A673 (cell line): ENCODE measurements around the gene ATP1A1.

Source experiments
- EZH2 ChIP-seq: fragments of 200-600 bp; sonication (generic); IDR thresholded peaks from 2 replicates; pipeline ENCODE4 v1.6.1; 2017; ENCODE audit warnings: borderline replicate concordance, low read depth, mild to moderate bottlenecking, mixed read lengths, antibody characterized with exemption, low read length; ENCODE audit not compliant: poor library complexity, severe bottlenecking
- TF ChIP-seq, protein P1 (sequence below): fragments of 300-800, 200-600 bp; sonication (generic); conservative IDR thresholded peaks from 2 replicates; pipeline ENCODE4 v1.5.1; 2017; ENCODE audit warnings: low read depth, mild to moderate bottlenecking, antibody characterized with exemption, low read length, moderate library complexity, mixed read lengths

DNA sequence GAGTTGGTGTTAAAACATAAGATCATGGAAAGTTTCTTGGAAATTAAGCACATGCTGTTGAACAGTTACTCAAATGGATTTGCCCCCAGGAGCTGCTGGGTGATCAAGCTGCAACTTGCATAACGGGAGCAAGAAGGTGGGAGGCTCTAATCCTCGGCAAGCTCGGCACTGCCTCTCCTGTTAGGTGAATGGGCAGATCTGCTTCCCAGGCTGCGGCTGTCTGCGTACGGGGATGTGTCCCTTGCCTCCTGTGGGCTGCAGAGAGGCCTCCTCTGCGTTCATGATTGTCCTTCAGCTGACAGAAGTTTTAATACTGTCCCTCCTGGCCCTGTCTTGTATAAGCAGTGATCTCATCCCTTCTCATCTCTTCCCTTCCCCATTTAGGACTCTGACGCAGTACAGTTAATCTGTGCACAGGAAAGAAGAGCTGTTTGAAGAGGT lies 36.7 kb downstream of the ATP1A1 start:
- TF ChIP-seq, protein P1, sequence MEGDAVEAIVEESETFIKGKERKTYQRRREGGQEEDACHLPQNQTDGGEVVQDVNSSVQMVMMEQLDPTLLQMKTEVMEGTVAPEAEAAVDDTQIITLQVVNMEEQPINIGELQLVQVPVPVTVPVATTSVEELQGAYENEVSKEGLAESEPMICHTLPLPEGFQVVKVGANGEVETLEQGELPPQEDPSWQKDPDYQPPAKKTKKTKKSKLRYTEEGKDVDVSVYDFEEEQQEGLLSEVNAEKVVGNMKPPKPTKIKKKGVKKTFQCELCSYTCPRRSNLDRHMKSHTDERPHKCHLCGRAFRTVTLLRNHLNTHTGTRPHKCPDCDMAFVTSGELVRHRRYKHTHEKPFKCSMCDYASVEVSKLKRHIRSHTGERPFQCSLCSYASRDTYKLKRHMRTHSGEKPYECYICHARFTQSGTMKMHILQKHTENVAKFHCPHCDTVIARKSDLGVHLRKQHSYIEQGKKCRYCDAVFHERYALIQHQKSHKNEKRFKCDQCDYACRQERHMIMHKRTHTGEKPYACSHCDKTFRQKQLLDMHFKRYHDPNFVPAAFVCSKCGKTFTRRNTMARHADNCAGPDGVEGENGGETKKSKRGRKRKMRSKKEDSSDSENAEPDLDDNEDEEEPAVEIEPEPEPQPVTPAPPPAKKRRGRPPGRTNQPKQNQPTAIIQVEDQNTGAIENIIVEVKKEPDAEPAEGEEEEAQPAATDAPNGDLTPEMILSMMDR: no peak
- no peak for TF ChIP-seq EZH2
